ENCODE measurements around the gene CBX7.
A peak's percentile ranks its signal among the peaks of the same experiment; 100 is the strongest.

The CBX7 gene

DNA sequence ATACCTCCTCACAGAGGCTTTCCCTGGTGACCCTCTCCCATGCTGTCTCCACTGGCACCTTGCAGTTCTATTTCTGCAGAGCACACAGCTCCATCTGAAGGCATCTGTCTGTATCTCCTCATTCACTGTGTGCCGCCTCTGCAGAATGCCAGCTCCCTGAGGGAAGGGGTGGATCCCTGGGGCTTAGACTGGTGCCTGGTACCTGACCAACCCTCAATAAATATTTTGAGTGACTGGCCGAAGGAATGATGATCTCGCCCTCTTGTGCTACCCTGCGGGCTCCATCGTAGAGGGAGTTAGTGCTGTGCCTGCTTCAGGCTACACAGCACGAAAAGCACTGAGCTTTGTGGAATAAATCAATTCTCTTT lies 1.6 kb downstream of the CBX7 start:
- no peak overlapping the region for H3K9ac ChIP-seq (ENCODE audit: low read depth, low read length)
- no peak overlapping the region for H3K4me2 ChIP-seq (ENCODE audit: low read length)
- H3K4me3 ChIP-seq (ENCODE audit: low read length), result no peak overlapping the region
- peaks cover 28% of the 10 kb centered on the region for H3K27me3 ChIP-seq (ENCODE audit: control insufficient read depth, insufficient read depth, low read length)
- no peaks in the 10 kb centered on the region for H3K9me3 ChIP-seq (replicated peaks; ENCODE audit: low read length)
- no peaks in the 10 kb centered on the region for H3K36me3 ChIP-seq (ENCODE audit: insufficient read depth, low read length)
- H3K4me1 ChIP-seq (ENCODE audit: control insufficient read depth, insufficient read depth, low read length), result peaks cover 17% of the 10 kb centered on the region

GRCh38 chr22:39149915-39150847 lies 2.3 kb downstream of the CBX7 start:
- peaks cover 19% of the 10 kb centered on the region for H3K4me1 ChIP-seq (ENCODE audit: control insufficient read depth, insufficient read depth, low read length)
- no peak overlapping the region for H3K4me3 ChIP-seq (ENCODE audit: low read length)
- no peaks in the 10 kb centered on the region for H3K36me3 ChIP-seq (ENCODE audit: insufficient read depth, low read length)
- H3K9me3 ChIP-seq (replicated peaks; ENCODE audit: low read length), result no peaks in the 10 kb centered on the region
- H3K27me3 ChIP-seq (ENCODE audit: control insufficient read depth, insufficient read depth, low read length), result peaks cover 22% of the 10 kb centered on the region
- H3K9ac ChIP-seq (ENCODE audit: low read depth, low read length), result no peak overlapping the region
- no peak overlapping the region for H3K4me2 ChIP-seq (ENCODE audit: low read length)

GRCh38 chr22:39148727-39149535 lies 3.5 kb downstream of the CBX7 start:
- Histone ChIP-seq H3K27me3 (ENCODE audit: control insufficient read depth, insufficient read depth, low read length) (peaks cover 10% of the 10 kb centered on the region), H3K9me3 (replicated peaks; ENCODE audit: low read length) (no peaks in the 10 kb centered on the region), H3K4me2 (ENCODE audit: low read length) (no peak overlapping the region), H3K4me1 (ENCODE audit: control insufficient read depth, insufficient read depth, low read length) (peaks cover 30% of the 10 kb centered on the region), H3K9ac (ENCODE audit: low read depth, low read length) (no peak overlapping the region), H3K4me3 (ENCODE audit: low read length) (no peak overlapping the region), H3K36me3 (ENCODE audit: insufficient read depth, low read length) (no peaks in the 10 kb centered on the region)

DNA sequence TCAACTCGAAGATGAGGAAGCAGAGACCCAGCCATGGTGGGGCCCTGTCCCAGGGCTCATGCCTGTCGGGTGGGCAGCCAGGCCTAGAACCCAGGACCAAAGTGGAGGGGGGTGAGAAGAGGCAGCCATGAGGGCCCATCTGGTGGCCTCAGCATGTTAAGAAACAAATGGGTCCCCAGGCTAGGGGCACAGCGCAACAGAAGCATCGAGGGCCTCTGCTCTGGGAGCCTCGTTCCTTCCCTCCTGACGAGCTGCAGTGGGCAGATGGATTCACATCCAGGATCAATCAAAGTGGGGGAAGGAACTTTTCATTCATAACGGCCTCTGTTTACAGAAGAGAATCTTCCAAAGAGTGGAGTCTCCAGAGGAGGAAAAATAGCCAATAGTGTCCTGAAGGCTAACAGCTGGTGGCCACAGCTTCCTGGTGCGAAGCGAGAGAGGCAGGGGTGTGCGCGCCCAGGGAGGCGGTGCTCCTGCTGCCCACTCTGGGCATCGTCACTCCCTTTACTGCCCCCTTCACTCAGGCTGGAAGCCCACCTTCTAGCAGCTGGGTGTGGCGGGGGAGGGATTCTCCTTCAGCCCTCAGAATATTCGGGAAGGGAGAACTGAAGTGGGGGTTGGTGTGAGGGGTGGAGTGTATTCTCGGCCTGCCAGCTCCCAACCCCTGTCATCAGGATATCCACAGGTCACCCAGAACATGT lies 4.3 kb downstream of the CBX7 start:
- no peak overlapping the region for H3K4me3 ChIP-seq (ENCODE audit: low read length)
- peaks cover 2% of the 10 kb centered on the region for H3K27me3 ChIP-seq (ENCODE audit: control insufficient read depth, insufficient read depth, low read length)
- no peak overlapping the region for H3K9ac ChIP-seq (ENCODE audit: low read depth, low read length)
- peaks cover 28% of the 10 kb centered on the region for H3K4me1 ChIP-seq (ENCODE audit: control insufficient read depth, insufficient read depth, low read length)
- no peaks in the 10 kb centered on the region for H3K9me3 ChIP-seq (replicated peaks; ENCODE audit: low read length)
- no peak overlapping the region for H3K4me2 ChIP-seq (ENCODE audit: low read length)
- H3K36me3 ChIP-seq (ENCODE audit: insufficient read depth, low read length), result no peaks in the 10 kb centered on the region

DNA sequence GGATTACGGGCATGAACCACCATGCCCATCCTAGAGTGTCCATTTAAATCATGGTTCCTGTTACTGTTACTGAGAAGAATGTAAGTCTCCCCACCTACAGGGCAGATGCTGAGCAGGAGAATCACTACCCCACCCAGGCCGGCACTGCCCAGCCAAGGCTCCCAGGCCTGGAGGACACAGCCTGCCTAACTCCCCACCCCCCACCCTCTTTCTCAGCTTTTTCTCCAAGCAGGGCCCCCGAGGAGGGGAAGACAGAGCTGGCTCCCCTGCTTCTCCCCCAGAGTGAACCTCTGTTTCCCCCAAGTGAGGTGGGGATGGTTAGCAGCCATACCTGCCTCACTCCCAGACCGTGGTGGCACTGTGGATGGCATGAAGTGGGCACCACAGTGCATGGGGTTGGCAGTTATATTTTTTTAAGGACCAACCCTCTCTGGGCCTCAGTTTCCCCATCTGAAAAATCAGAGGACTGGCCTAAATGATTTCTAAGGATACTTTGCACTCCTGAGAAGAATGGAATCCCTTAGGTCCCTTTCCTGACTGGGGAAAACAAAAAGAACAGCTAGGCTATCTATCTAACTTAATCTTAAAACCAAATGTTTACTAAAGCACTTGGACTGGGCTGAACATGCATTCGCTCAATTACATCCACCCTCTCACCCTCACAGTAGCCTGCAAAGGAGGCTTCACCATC lies 5.0 kb downstream of the CBX7 start:
- Histone ChIP-seq H3K4me1 (ENCODE audit: control insufficient read depth, insufficient read depth, low read length) (peaks cover 23% of the 10 kb centered on the region), H3K9ac (ENCODE audit: low read depth, low read length) (no peak overlapping the region)

GRCh38 chr22:39146256-39147101 lies 6.0 kb downstream of the CBX7 start:
- H3K4me2 ChIP-seq (ENCODE audit: low read length), result peak overlapping the region; percentile 100
- H3K4me1 ChIP-seq (ENCODE audit: control insufficient read depth, insufficient read depth, low read length), result peaks cover 19% of the 10 kb centered on the region
- no peaks in the 10 kb centered on the region for H3K27me3 ChIP-seq (ENCODE audit: control insufficient read depth, insufficient read depth, low read length)
- H3K36me3 ChIP-seq (ENCODE audit: insufficient read depth, low read length), result no peaks in the 10 kb centered on the region
- H3K9ac ChIP-seq (ENCODE audit: low read depth, low read length), result peak overlapping the region; percentile 36
- H3K9me3 ChIP-seq (replicated peaks; ENCODE audit: low read length), result no peaks in the 10 kb centered on the region
- H3K4me3 ChIP-seq (ENCODE audit: low read length), result no peak overlapping the region

More for the DNA sequence above, 5.0 kb downstream of the CBX7 start:
- Histone ChIP-seq H3K36me3 (ENCODE audit: insufficient read depth, low read length) (no peaks in the 10 kb centered on the region), H3K4me3 (ENCODE audit: low read length) (no peak overlapping the region), H3K9me3 (replicated peaks; ENCODE audit: low read length) (no peaks in the 10 kb centered on the region), H3K4me2 (ENCODE audit: low read length) (no peak overlapping the region), H3K27me3 (ENCODE audit: control insufficient read depth, insufficient read depth, low read length) (no peaks in the 10 kb centered on the region)

GRCh38 chr22:39144101-39144767 lies 8.2 kb downstream of the CBX7 start:
- Histone ChIP-seq H3K9me3 (replicated peaks; ENCODE audit: low read length) (no peaks in the 10 kb centered on the region), H3K9ac (ENCODE audit: low read depth, low read length) (peak overlapping the region; percentile 86), H3K36me3 (ENCODE audit: insufficient read depth, low read length) (no peaks in the 10 kb centered on the region), H3K4me1 (ENCODE audit: control insufficient read depth, insufficient read depth, low read length) (peaks cover 19% of the 10 kb centered on the region), H3K27me3 (ENCODE audit: control insufficient read depth, insufficient read depth, low read length) (no peaks in the 10 kb centered on the region), H3K4me3 (ENCODE audit: low read length) (peak overlapping the region; percentile 98), H3K4me2 (ENCODE audit: low read length) (peak overlapping the region; percentile 100)

GRCh38 chr22:39142088-39142680 lies 10.3 kb downstream of the CBX7 start:
- Histone ChIP-seq H3K9me3 (replicated peaks; ENCODE audit: low read length) (no peaks in the 10 kb centered on the region), H3K4me2 (ENCODE audit: low read length) (no peak overlapping the region), H3K4me3 (ENCODE audit: low read length) (no peak overlapping the region), H3K36me3 (ENCODE audit: insufficient read depth, low read length) (no peaks in the 10 kb centered on the region), H3K9ac (ENCODE audit: low read depth, low read length) (no peak overlapping the region), H3K4me1 (ENCODE audit: control insufficient read depth, insufficient read depth, low read length) (peaks cover 19% of the 10 kb centered on the region), H3K27me3 (ENCODE audit: control insufficient read depth, insufficient read depth, low read length) (no peaks in the 10 kb centered on the region)

DNA sequence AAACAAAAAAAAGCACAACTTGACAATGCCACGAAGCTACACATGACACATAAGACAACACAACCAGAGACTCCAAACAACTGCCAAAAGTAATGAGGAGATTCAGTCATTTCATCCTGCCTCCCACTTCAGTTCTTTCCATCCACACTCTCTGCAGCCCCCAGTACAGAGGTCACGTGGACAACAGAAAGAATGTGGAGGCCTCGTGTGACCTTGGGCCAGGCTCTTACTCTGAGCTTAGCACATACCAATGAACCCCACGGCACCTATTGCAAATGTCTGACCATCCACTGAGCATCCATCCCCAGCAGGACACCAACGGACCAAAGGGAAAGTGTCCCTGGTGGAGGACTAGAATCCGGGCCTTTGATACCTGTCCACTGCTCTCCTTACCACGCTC lies 12.5 kb downstream of the CBX7 start:
- Histone ChIP-seq H3K36me3 (ENCODE audit: insufficient read depth, low read length) (no peaks in the 10 kb centered on the region), H3K9me3 (replicated peaks; ENCODE audit: low read length) (no peaks in the 10 kb centered on the region), H3K9ac (ENCODE audit: low read depth, low read length) (no peak overlapping the region), H3K4me1 (ENCODE audit: control insufficient read depth, insufficient read depth, low read length) (peaks cover 11% of the 10 kb centered on the region), H3K4me2 (ENCODE audit: low read length) (no peak overlapping the region), H3K27me3 (ENCODE audit: control insufficient read depth, insufficient read depth, low read length) (no peaks in the 10 kb centered on the region), H3K4me3 (ENCODE audit: low read length) (no peak overlapping the region)

Measured in skeletal muscle satellite cell (primary cell).